ENCODE measurements around the gene ST3GAL3.

Gene ST3GAL3

DNA sequence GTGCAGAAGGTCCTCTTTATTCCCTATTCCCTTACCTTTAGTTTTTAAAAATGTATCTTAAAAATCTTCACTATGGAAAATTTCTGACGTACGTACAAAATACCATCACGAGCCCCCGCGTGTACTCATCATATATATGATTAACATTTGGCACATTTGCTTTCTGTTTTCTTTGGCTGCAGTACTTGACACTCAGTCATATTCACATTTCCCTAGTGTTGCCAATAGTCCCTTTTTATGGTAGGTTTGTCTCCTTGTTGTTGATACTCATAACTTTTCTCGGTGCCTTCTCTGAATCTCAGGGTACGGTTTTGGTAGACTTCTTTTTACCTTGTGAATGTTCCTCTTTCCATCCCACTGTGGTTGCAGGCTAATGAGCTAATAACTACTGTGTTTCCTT lies 34.1 kb upstream of the ST3GAL3 start:
- no peak overlapping the region for H3K27ac ChIP-seq (replicated peaks)
- H3K27me3 ChIP-seq (ENCODE audit: insufficient read depth, poor library complexity, severe bottlenecking): no peaks in the 10 kb centered on the region
- H3K4me3 ChIP-seq (replicated peaks; ENCODE audit: insufficient read depth, low read length): no peak overlapping the region
- no peak for DNase-seq (ENCODE audit: low read depth in 1 of 2, low spot score in 1 of 2)
- no peak for TF ChIP-seq GABPA (IDR thresholded peaks at IDR 0.05; ENCODE audit: low read depth)
- TF ChIP-seq, protein P1, sequence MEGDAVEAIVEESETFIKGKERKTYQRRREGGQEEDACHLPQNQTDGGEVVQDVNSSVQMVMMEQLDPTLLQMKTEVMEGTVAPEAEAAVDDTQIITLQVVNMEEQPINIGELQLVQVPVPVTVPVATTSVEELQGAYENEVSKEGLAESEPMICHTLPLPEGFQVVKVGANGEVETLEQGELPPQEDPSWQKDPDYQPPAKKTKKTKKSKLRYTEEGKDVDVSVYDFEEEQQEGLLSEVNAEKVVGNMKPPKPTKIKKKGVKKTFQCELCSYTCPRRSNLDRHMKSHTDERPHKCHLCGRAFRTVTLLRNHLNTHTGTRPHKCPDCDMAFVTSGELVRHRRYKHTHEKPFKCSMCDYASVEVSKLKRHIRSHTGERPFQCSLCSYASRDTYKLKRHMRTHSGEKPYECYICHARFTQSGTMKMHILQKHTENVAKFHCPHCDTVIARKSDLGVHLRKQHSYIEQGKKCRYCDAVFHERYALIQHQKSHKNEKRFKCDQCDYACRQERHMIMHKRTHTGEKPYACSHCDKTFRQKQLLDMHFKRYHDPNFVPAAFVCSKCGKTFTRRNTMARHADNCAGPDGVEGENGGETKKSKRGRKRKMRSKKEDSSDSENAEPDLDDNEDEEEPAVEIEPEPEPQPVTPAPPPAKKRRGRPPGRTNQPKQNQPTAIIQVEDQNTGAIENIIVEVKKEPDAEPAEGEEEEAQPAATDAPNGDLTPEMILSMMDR (IDR thresholded peaks at IDR 0.05; ENCODE audit: insufficient read depth, low read length): no peak
- TF ChIP-seq SPI1 (IDR thresholded peaks at IDR 0.05; ENCODE audit: borderline replicate concordance, low read depth): no peak
- TF ChIP-seq, protein P2, sequence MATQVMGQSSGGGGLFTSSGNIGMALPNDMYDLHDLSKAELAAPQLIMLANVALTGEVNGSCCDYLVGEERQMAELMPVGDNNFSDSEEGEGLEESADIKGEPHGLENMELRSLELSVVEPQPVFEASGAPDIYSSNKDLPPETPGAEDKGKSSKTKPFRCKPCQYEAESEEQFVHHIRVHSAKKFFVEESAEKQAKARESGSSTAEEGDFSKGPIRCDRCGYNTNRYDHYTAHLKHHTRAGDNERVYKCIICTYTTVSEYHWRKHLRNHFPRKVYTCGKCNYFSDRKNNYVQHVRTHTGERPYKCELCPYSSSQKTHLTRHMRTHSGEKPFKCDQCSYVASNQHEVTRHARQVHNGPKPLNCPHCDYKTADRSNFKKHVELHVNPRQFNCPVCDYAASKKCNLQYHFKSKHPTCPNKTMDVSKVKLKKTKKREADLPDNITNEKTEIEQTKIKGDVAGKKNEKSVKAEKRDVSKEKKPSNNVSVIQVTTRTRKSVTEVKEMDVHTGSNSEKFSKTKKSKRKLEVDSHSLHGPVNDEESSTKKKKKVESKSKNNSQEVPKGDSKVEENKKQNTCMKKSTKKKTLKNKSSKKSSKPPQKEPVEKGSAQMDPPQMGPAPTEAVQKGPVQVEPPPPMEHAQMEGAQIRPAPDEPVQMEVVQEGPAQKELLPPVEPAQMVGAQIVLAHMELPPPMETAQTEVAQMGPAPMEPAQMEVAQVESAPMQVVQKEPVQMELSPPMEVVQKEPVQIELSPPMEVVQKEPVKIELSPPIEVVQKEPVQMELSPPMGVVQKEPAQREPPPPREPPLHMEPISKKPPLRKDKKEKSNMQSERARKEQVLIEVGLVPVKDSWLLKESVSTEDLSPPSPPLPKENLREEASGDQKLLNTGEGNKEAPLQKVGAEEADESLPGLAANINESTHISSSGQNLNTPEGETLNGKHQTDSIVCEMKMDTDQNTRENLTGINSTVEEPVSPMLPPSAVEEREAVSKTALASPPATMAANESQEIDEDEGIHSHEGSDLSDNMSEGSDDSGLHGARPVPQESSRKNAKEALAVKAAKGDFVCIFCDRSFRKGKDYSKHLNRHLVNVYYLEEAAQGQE (IDR thresholded peaks at IDR 0.05; ENCODE audit: insufficient replicate concordance, low read depth): no peak
- no peak for TF ChIP-seq POLR2AphosphoS5 (IDR thresholded peaks at IDR 0.05; ENCODE audit: low read depth)

DNA sequence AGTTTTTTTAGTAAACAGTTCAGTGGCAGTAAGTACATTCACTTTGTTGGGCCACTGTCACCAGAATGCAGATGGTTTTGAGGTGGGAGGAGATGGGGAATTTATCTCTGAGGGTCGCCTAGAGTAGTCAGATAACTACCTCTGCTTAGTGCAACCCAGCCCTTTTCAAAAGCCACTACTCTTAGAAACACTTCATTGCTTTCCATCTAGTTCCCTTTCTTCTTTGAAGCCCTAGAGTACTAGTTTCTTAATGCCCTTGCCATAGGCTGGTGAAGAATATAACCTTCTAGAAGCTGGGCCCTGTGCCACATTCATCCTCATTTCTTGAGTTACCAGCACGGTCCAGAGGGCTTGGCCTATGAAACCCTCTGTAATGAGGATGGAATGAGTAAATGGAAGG lies 28.4 kb upstream of the ST3GAL3 start:
- no peak overlapping the region for H3K4me3 ChIP-seq (replicated peaks; ENCODE audit: insufficient read depth, low read length)
- H3K27ac ChIP-seq (replicated peaks): no peak overlapping the region
- no peak for DNase-seq (ENCODE audit: low read depth in 1 of 2, low spot score in 1 of 2)
- no peak for TF ChIP-seq SPI1 (IDR thresholded peaks at IDR 0.05; ENCODE audit: borderline replicate concordance, low read depth)
- no peaks in the 10 kb centered on the region for H3K27me3 ChIP-seq (ENCODE audit: insufficient read depth, poor library complexity, severe bottlenecking)

DNA sequence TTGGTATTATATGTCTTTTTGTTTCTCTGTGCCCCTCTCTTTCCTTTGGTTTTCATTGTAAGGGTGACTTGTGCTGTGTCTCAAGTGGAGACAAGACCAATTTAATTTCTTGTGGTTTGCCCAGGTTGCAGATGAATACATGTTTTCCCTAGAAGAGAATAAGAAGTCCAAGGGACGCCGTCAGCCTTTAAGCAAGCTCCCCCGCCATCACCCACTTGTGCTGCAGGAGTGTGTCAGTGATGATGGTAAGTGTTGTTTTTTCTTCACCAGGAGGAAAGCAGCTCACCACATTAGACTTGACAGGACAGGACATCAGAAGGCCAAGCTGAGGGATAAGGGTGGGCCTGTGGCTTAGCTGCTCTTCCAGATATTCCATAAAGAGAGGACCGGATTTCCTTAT lies 23.8 kb upstream of the ST3GAL3 start:
- DNase-seq (ENCODE audit: low read depth in 1 of 2, low spot score in 1 of 2): no peak
- Histone ChIP-seq H3K27ac (replicated peaks) (no peak overlapping the region), H3K4me3 (replicated peaks; ENCODE audit: insufficient read depth, low read length) (no peak overlapping the region), H3K27me3 (ENCODE audit: insufficient read depth, poor library complexity, severe bottlenecking) (no peaks in the 10 kb centered on the region)
- TF ChIP-seq GABPA (IDR thresholded peaks at IDR 0.05; ENCODE audit: low read depth): no peak
- TF ChIP-seq, protein P2 (IDR thresholded peaks at IDR 0.05; ENCODE audit: insufficient replicate concordance, low read depth): no peak
- no peak for TF ChIP-seq SPI1 (IDR thresholded peaks at IDR 0.05; ENCODE audit: borderline replicate concordance, low read depth)
- TF ChIP-seq POLR2AphosphoS5 (IDR thresholded peaks at IDR 0.05; ENCODE audit: low read depth): no peak
- TF ChIP-seq, protein P1 (IDR thresholded peaks at IDR 0.05; ENCODE audit: insufficient read depth, low read length): no peak

DNA sequence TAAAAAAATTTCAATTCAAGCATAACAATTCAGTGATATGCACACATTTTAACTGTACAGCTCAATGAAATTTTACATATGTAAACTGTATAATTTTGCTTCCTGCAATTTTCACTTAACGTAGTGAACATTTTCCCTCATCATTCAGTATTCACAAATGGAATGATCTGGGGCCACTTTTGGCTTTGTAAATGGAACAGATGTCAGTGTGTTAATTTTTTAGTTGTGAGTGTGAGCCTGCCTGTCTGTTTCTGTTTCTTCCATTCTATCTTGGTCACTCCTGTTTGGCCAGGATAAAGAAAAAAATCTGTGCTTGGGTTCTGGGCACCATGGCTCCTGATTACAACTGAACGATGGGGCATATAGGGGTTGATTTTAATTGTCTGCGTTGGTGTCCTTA lies 20.5 kb upstream of the ST3GAL3 start:
- no peak for DNase-seq (ENCODE audit: low read depth in 1 of 2, low spot score in 1 of 2)
- H3K27ac ChIP-seq (replicated peaks): no peak overlapping the region
- no peak overlapping the region for H3K4me3 ChIP-seq (replicated peaks; ENCODE audit: insufficient read depth, low read length)
- TF ChIP-seq GABPA (IDR thresholded peaks at IDR 0.05; ENCODE audit: low read depth): no peak
- H3K27me3 ChIP-seq (ENCODE audit: insufficient read depth, poor library complexity, severe bottlenecking): no peaks in the 10 kb centered on the region

DNA sequence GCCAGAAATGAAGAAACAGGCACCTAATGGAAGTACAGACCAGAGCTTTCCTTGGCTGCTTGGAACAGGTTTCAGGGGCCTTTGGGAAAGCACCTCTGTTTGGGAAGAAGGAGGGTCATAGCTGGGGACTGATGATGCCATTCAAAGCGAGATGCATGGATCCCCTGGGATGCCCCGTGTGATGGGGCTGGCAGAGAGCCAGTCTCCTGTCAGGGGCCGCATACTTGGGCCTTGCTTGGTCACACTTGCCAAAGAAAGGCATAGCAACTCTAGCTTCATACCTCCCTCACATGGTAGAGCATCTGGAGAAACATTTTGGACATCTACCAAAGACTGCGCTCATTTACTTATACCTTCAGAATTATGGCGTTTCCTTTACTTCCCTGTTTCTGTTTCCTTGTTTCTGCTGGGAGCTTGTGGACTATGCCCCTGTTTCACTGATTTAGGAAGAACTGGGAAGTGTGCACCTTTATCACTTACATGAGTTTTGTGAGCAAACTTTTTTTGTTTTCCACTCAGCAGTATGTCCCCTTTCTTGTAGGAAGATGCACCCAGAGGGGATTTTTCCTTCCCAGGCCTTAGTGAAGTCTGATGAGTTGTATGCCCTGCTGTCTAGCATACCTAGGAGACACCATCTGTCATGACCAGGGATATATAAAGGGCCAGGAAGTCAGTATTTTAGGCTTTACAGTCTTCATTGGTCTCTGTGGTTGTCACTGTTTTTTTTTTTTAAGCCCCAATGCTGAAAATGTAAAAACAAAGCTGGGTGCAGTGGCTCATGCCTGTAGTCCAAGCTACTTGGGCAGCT lies 19.8 kb upstream of the ST3GAL3 start:
- no peak overlapping the region for H3K4me3 ChIP-seq (replicated peaks; ENCODE audit: insufficient read depth, low read length)
- no peak for DNase-seq (ENCODE audit: low read depth in 1 of 2, low spot score in 1 of 2)
- TF ChIP-seq, protein P1 (IDR thresholded peaks at IDR 0.05; ENCODE audit: insufficient read depth, low read length): no peak
- TF ChIP-seq POLR2AphosphoS5 (IDR thresholded peaks at IDR 0.05; ENCODE audit: low read depth): no peak
- no peak for TF ChIP-seq SPI1 (IDR thresholded peaks at IDR 0.05; ENCODE audit: borderline replicate concordance, low read depth)
- TF ChIP-seq, protein P2 (IDR thresholded peaks at IDR 0.05; ENCODE audit: insufficient replicate concordance, low read depth): no peak
- TF ChIP-seq GABPA (IDR thresholded peaks at IDR 0.05; ENCODE audit: low read depth): no peak
- no peaks in the 10 kb centered on the region for H3K27me3 ChIP-seq (ENCODE audit: insufficient read depth, poor library complexity, severe bottlenecking)
- no peak overlapping the region for H3K27ac ChIP-seq (replicated peaks)

Measured in HL-60 (cell line).